Neuronal stem cell (in vitro differentiated cells): ENCODE data around the gene ULK4.

Source experiments
- DNase-seq: peaks from one replicate; pipeline ENCODE4 v3.0.0-alpha.2; 2013; ENCODE audit warnings: low spot score
- H2AFZ ChIP-seq: one replicate; pipeline ENCODE4 v1.6.1; 2013; ENCODE audit warnings: mild to moderate bottlenecking, low read length, inconsistent platforms
- H2AK5ac ChIP-seq: 2 replicates; pipeline ENCODE4 v1.6.1; 2013; ENCODE audit warnings: low read depth, mild to moderate bottlenecking, inconsistent platforms, low read length, moderate library complexity, mixed read lengths
- H2BK120ac ChIP-seq: 2 replicates; pipeline ENCODE4 v1.6.1; 2013; ENCODE audit warnings: low read depth, mild to moderate bottlenecking, inconsistent platforms, low read length, moderate library complexity, mixed read lengths
- H2BK12ac ChIP-seq: one replicate; pipeline ENCODE4 v1.6.1; 2013; ENCODE audit warnings: low read length, inconsistent platforms
- H2BK15ac ChIP-seq: 2 replicates; pipeline ENCODE4 v1.6.1; 2013; ENCODE audit warnings: mild to moderate bottlenecking, low read length, inconsistent platforms, mixed read lengths
- H2BK5ac ChIP-seq: one replicate; pipeline ENCODE4 v1.6.1; 2013; ENCODE audit warnings: inconsistent platforms, mild to moderate bottlenecking, low read length, moderate library complexity
- H3K14ac ChIP-seq: one replicate; pipeline ENCODE4 v1.6.1; 2013; ENCODE audit warnings: low read length, inconsistent platforms
- H3K18ac ChIP-seq: 2 replicates; pipeline ENCODE4 v1.6.1; 2013; ENCODE audit warnings: low read length, inconsistent platforms
- H3K23ac ChIP-seq: 2 replicates; pipeline ENCODE4 v1.6.1; 2013; ENCODE audit warnings: low read depth, mild to moderate bottlenecking, mixed read lengths, low read length, inconsistent platforms; ENCODE audit not compliant: poor library complexity
- H3K27ac ChIP-seq: replicated peaks from 3 replicates; pipeline ENCODE4 v1.5.1; 2013; ENCODE audit warnings: low read length, inconsistent platforms
- H3K27me3 ChIP-seq, 3 experiments: 2 replicates each; pipeline ENCODE4 v1.6.1; 2013; ENCODE audit warnings: low read length in 3 of 3, mild to moderate bottlenecking in 2 of 3, inconsistent platforms in 1 of 3, low read depth in 1 of 3, mixed read lengths in 1 of 3, moderate library complexity in 1 of 3; ENCODE audit not compliant: control insufficient read depth in 3 of 3, insufficient read depth in 3 of 3
- H3K36me3 ChIP-seq, 2 donors: replicated peaks in 1 of 2; 2 replicates each; pipeline ENCODE4 v1.6.1; 2013; ENCODE audit warnings: low read length in 2 of 2; ENCODE audit not compliant: control insufficient read depth in 2 of 2, insufficient read depth in 2 of 2
- H3K4ac ChIP-seq: 2 replicates; pipeline ENCODE4 v1.6.1; 2013; ENCODE audit warnings: inconsistent platforms, mild to moderate bottlenecking, low read length, moderate library complexity
- H3K4me1 ChIP-seq, 2 donors: 1 replicate in 1 of 2; 2 replicates in 1 of 2; pipeline ENCODE4 v1.6.1; 2013; ENCODE audit warnings: low read length in 2 of 2, low read depth in 1 of 2; ENCODE audit not compliant: control insufficient read depth in 2 of 2, insufficient read depth in 1 of 2
- H3K4me2 ChIP-seq: one replicate; pipeline ENCODE4 v1.6.1; 2013; ENCODE audit warnings: mild to moderate bottlenecking, low read length, inconsistent platforms; ENCODE audit not compliant: insufficient read depth, poor library complexity, severe bottlenecking
- H3K4me3 ChIP-seq, 2 donors: 2 replicates each; pipeline ENCODE4 v1.5.1; 2013; ENCODE audit warnings: low read length in 2 of 2, mild to moderate bottlenecking in 2 of 2, inconsistent platforms in 1 of 2, moderate library complexity in 1 of 2
- H3K79me1 ChIP-seq: one replicate; pipeline ENCODE4 v1.6.1; 2013; ENCODE audit warnings: low read depth, mild to moderate bottlenecking, inconsistent platforms, low read length, moderate library complexity
- H3K9ac ChIP-seq: one replicate; pipeline ENCODE4 v1.6.1; 2013; ENCODE audit warnings: mild to moderate bottlenecking, low read depth, low read length, inconsistent platforms; ENCODE audit not compliant: poor library complexity
- H3K9me3 ChIP-seq, 2 donors: replicated peaks in 1 of 2; 2 replicates each; pipeline versions ENCODE3 to v1.6.1; 2013; ENCODE audit warnings: low read length in 2 of 2, mild to moderate bottlenecking in 2 of 2, inconsistent platforms in 1 of 2, low read depth in 1 of 2, mixed read lengths in 1 of 2, moderate library complexity in 1 of 2; ENCODE audit not compliant: control insufficient read depth in 2 of 2, insufficient read depth in 1 of 2
- H4K8ac ChIP-seq: one replicate; pipeline ENCODE4 v1.6.1; 2013; ENCODE audit warnings: low read depth, mild to moderate bottlenecking, inconsistent platforms, low read length, moderate library complexity
- H4K91ac ChIP-seq: one replicate; pipeline ENCODE4 v1.6.1; 2013; ENCODE audit warnings: low read length, low read depth, mild to moderate bottlenecking, inconsistent platforms; ENCODE audit not compliant: poor library complexity
- WGBS, 2 donors: extraction: QIAGEN DNeasy Blood & Tissue Kit; methylation state at CpG; one replicate each; pipeline ENCODE4 v1.1.7; 2013; ENCODE audit warnings: missing lambda C conversion rate in 2 of 2, mixed read lengths in 1 of 2; ENCODE audit not compliant: insufficient read length in 2 of 2, insufficient replicate concordance in 1 of 2; ENCODE audit errors: extremely low coverage in 2 of 2; 5-methylcytosine and 5-hydroxymethylcytosine counted together

Gene ULK4

GRCh38 chr3:41629986-41630385 is 331.9 kb downstream of the ULK4 start:
- DNase-seq, result no peak
- H2BK5ac ChIP-seq, result no peak overlapping the region
- no peak overlapping the region for H2AK5ac ChIP-seq
- no peak overlapping the region for H3K4ac ChIP-seq
- no peaks in the 10 kb centered on the region for H3K36me3 ChIP-seq
- no peak overlapping the region for H2BK12ac ChIP-seq
- H3K4me1 ChIP-seq, result no peaks in the 10 kb centered on the region
- H3K27me3 ChIP-seq, result no peaks in the 10 kb centered on the region
- H3K9me3 ChIP-seq, result no peaks in the 10 kb centered on the region
- no peak overlapping the region for H2BK15ac ChIP-seq
- no peak overlapping the region for H2AFZ ChIP-seq
- H3K4me2 ChIP-seq, result no peak overlapping the region
- H3K9ac ChIP-seq, result no peak overlapping the region
- no peak overlapping the region for H3K4me3 ChIP-seq
- H4K91ac ChIP-seq, result no peak overlapping the region
- no peak overlapping the region for H3K27ac ChIP-seq
- H2BK120ac ChIP-seq, result no peak overlapping the region
- no peaks in the 10 kb centered on the region for H3K79me1 ChIP-seq
- WGBS, 2 donors, result no CpG with 5 or more reads among the region's 1 CpG
- no peak overlapping the region for H3K23ac ChIP-seq
- H4K8ac ChIP-seq, result no peak overlapping the region
- no peak overlapping the region for H3K18ac ChIP-seq
- H3K14ac ChIP-seq, result no peak overlapping the region

GRCh38 chr3:41629072-41629471 is 332.8 kb downstream of the ULK4 start:
- H3K18ac ChIP-seq, result no peak overlapping the region
- H4K8ac ChIP-seq, result no peak overlapping the region
- H3K27me3 ChIP-seq, result no peaks in the 10 kb centered on the region
- no CpG with 5 or more reads among the region's 4 CpGs for WGBS, 2 donors
- H3K14ac ChIP-seq, result no peak overlapping the region
- no peak overlapping the region for H3K27ac ChIP-seq
- no peak overlapping the region for H3K4ac ChIP-seq
- no peaks in the 10 kb centered on the region for H3K36me3 ChIP-seq
- H3K4me2 ChIP-seq, result no peak overlapping the region
- DNase-seq, result no peak
- no peak overlapping the region for H4K91ac ChIP-seq
- no peak overlapping the region for H2BK12ac ChIP-seq
- H2BK15ac ChIP-seq, result no peak overlapping the region
- H3K9me3 ChIP-seq, result no peaks in the 10 kb centered on the region
- H3K9ac ChIP-seq, result no peak overlapping the region
- H2BK5ac ChIP-seq, result no peak overlapping the region
- no peaks in the 10 kb centered on the region for H3K4me1 ChIP-seq
- H2AFZ ChIP-seq, result no peak overlapping the region
- no peak overlapping the region for H2BK120ac ChIP-seq
- no peaks in the 10 kb centered on the region for H3K79me1 ChIP-seq
- H2AK5ac ChIP-seq, result no peak overlapping the region
- H3K23ac ChIP-seq, result peak overlapping the region; percentile 0
- H3K4me3 ChIP-seq, result no peak overlapping the region

- no peak overlapping the region for H2BK15ac ChIP-seq
- no peaks in the 10 kb centered on the region for H3K9me3 ChIP-seq
- no peak overlapping the region for H2BK12ac ChIP-seq
- no peak overlapping the region for H3K9ac ChIP-seq
- no peak overlapping the region for H2AK5ac ChIP-seq
- no peak overlapping the region for H2BK5ac ChIP-seq
- no peak overlapping the region for H3K4me3 ChIP-seq
- no peaks in the 10 kb centered on the region for H3K27me3 ChIP-seq
- H3K4me2 ChIP-seq, result no peak overlapping the region
- WGBS, 2 donors, result no CpG with 5 or more reads among the region's 5 CpGs
- H3K18ac ChIP-seq, result no peak overlapping the region
- no peaks in the 10 kb centered on the region for H3K4me1 ChIP-seq
- no peaks in the 10 kb centered on the region for H3K36me3 ChIP-seq
- no peak overlapping the region for H3K4ac ChIP-seq
- H4K91ac ChIP-seq, result no peak overlapping the region
- no peak overlapping the region for H4K8ac ChIP-seq
- no peak overlapping the region for H3K14ac ChIP-seq
- no peak overlapping the region for H3K23ac ChIP-seq
- H2AFZ ChIP-seq, result no peak overlapping the region
- no peak overlapping the region for H3K27ac ChIP-seq
- no peaks in the 10 kb centered on the region for H3K79me1 ChIP-seq
- no peak overlapping the region for H2BK120ac ChIP-seq
- no peak for DNase-seq
Measured at GRCh38 chr3:41627477-41628087, 334.3 kb downstream of the ULK4 start.

GRCh38 chr3:41612853-41613252 is 349.1 kb downstream of the ULK4 start:
- no peak overlapping the region for H2AFZ ChIP-seq
- no peaks in the 10 kb centered on the region for H3K36me3 ChIP-seq
- no CpG with 5 or more reads among the region's 2 CpGs for WGBS, 2 donors
- no peak overlapping the region for H4K8ac ChIP-seq
- H2BK120ac ChIP-seq, result no peak overlapping the region
- no peak overlapping the region for H3K27ac ChIP-seq
- no peak overlapping the region for H2BK15ac ChIP-seq
- no peak overlapping the region for H3K14ac ChIP-seq
- no peak overlapping the region for H3K9ac ChIP-seq
- H3K23ac ChIP-seq, result no peak overlapping the region
- H3K79me1 ChIP-seq, result no peaks in the 10 kb centered on the region
- H3K4me1 ChIP-seq, result peaks cover 0 to 2% of the 10 kb centered on the region in 2 donors
- no peaks in the 10 kb centered on the region for H3K9me3 ChIP-seq
- no peak overlapping the region for H3K4ac ChIP-seq
- no peak overlapping the region for H3K18ac ChIP-seq
- no peaks in the 10 kb centered on the region for H3K27me3 ChIP-seq
- H2AK5ac ChIP-seq, result no peak overlapping the region
- no peak overlapping the region for H4K91ac ChIP-seq
- H3K4me3 ChIP-seq, result no peak overlapping the region
- H2BK12ac ChIP-seq, result no peak overlapping the region
- no peak overlapping the region for H2BK5ac ChIP-seq
- DNase-seq, result no peak
- no peak overlapping the region for H3K4me2 ChIP-seq
